Hepatocyte (in vitro differentiated cells): ENCODE data around the gene MRPL2. TPM values are rescaled to one million over a fixed set of nuclear protein-coding genes. Genes with fewer than 3 reads are reported as not detected.

ENCODE experiments used
- DNase-seq: peaks from one replicate; pipeline ENCODE4 v3.0.0-alpha.2; 2016; ENCODE audit warnings: low spot score
- H2AFZ ChIP-seq: fragments of 200-600 bp; sonication (generic); 2 replicates; pipeline ENCODE4 v1.6.0; 2016; ENCODE audit warnings: antibody characterized with exemption, mild to moderate bottlenecking
- H3K27ac ChIP-seq: fragments of 200-600 bp; sonication (generic); 2 replicates; pipeline ENCODE4 v1.5.1; 2016; ENCODE audit warnings: mild to moderate bottlenecking
- H3K27me3 ChIP-seq: fragments of 200-600 bp; sonication (generic); 2 replicates; pipeline ENCODE4 v1.6.1; 2016
- H3K36me3 ChIP-seq: fragments of 200-600 bp; sonication (generic); replicated peaks from 2 replicates; pipeline ENCODE4 v1.5.1; 2016; ENCODE audit warnings: low read depth; ENCODE audit not compliant: insufficient read depth
- H3K4me1 ChIP-seq: fragments of 200-600 bp; sonication (generic); 2 replicates; pipeline ENCODE4 v1.5.1; 2016; ENCODE audit warnings: mild to moderate bottlenecking, moderate library complexity; ENCODE audit not compliant: insufficient read depth
- H3K4me2 ChIP-seq: fragments of 200-600 bp; sonication (generic); 2 replicates; pipeline ENCODE4 v1.6.0; 2016
- H3K4me3 ChIP-seq: fragments of 200-600 bp; sonication (generic); 2 replicates; pipeline ENCODE4 v1.5.1; 2016; ENCODE audit warnings: mild to moderate bottlenecking
- H3K79me2 ChIP-seq: fragments of 200-600 bp; sonication (generic); 2 replicates; pipeline ENCODE4 v1.6.0; 2017; ENCODE audit warnings: mild to moderate bottlenecking
- H3K9me2 ChIP-seq: fragments of 200-600 bp; sonication (generic); replicated peaks from 2 replicates; pipeline ENCODE4 v1.6.0; 2017; ENCODE audit warnings: mild to moderate bottlenecking; ENCODE audit not compliant: insufficient read depth
- H3K9me3 ChIP-seq: fragments of 200-600 bp; sonication (generic); 2 replicates; pipeline ENCODE4 v1.5.1; 2016; ENCODE audit warnings: low read depth, mild to moderate bottlenecking
- H4K20me1 ChIP-seq: fragments of 200-600 bp; sonication (generic); 2 replicates; pipeline ENCODE4 v1.6.0; 2016; ENCODE audit warnings: mild to moderate bottlenecking; ENCODE audit not compliant: insufficient read depth, poor library complexity, severe bottlenecking
- CTCF ChIP-seq: fragments of 200-600 bp; sonication (generic); IDR thresholded peaks from 2 replicates; pipeline ENCODE4 v1.5.1; 2016; ENCODE audit warnings: antibody characterized with exemption, mild to moderate bottlenecking; ENCODE audit not compliant: poor library complexity
- EZH2 ChIP-seq: fragments of 200-600 bp; sonication (generic); IDR thresholded peaks from 2 replicates; pipeline ENCODE4 v1.6.1; 2016; ENCODE audit warnings: antibody characterized with exemption, mild to moderate bottlenecking, borderline replicate concordance
- EZH2phosphoT487 ChIP-seq: fragments of 200-600 bp; sonication (generic); IDR thresholded peaks from one replicate; pipeline ENCODE4 v1.6.1; 2018; ENCODE audit warnings: antibody characterized with exemption, mild to moderate bottlenecking, low read depth, moderate library complexity; ENCODE audit not compliant: unreplicated experiment, severe bottlenecking
- WGBS: methylation state at CpG from one replicate; pipeline ENCODE4 v1.1.6; 2016; ENCODE audit warnings: low lambda C conversion rate; ENCODE audit errors: missing lambda C conversion rate; 5-methylcytosine and 5-hydroxymethylcytosine counted together
- polyA plus RNA-seq: library from polyadenylated mRNA; unstranded; fragments of >200 nt; fragmentation: Nextera tagmentation; extraction: Ambion mirVana; gene quantifications from 2 replicates; pipeline ENCODE4 v1.2.1, GENCODE V29; 2016
- total RNA-seq: library from RNA; depleted of rRNA; stranded (reverse); fragments of >200 nt; gene quantifications from 2 replicates; pipeline ENCODE4 v1.2.3, GENCODE V29; 2014

MRPL2 gene
- total and polyA plus RNA-seq, 2 experiments from 2014 or later: 24.7 to 68.4 TPM

- Histone ChIP-seq H2AFZ (no peak overlapping the region), H3K79me2 (peaks cover 57% of the 10 kb centered on the region), H3K27me3 (no peaks in the 10 kb centered on the region), H3K4me3 (no peak overlapping the region), H3K4me2 (no peak overlapping the region), H3K36me3 (no peaks in the 10 kb centered on the region), H3K9me3 (no peaks in the 10 kb centered on the region), H3K9me2 (no peaks in the 10 kb centered on the region), H4K20me1 (peaks cover 3% of the 10 kb centered on the region), H3K4me1 (peaks cover 15% of the 10 kb centered on the region), H3K27ac (no peak overlapping the region)
- no peak for TF ChIP-seq EZH2phosphoT487
- no peak for TF ChIP-seq CTCF
- no peak for TF ChIP-seq EZH2
- 93% methylated on average over 12 of the region's 12 CpGs for WGBS
- no peak for DNase-seq
Observed at GRCh38 chr6:43016943-43017334, 42.3 kb downstream of the MRPL2 start.

GRCh38 chr6:43016176-43016942 is 42.9 kb downstream of the MRPL2 start:
- Histone ChIP-seq H3K4me1 (peaks cover 15% of the 10 kb centered on the region), H3K27ac (no peak overlapping the region), H3K9me2 (no peaks in the 10 kb centered on the region), H3K4me2 (peak overlapping the region; percentile 33), H3K36me3 (no peaks in the 10 kb centered on the region), H3K4me3 (no peak overlapping the region), H3K27me3 (no peaks in the 10 kb centered on the region), H2AFZ (no peak overlapping the region), H3K79me2 (peaks cover 54% of the 10 kb centered on the region), H4K20me1 (peaks cover 3% of the 10 kb centered on the region), H3K9me3 (no peaks in the 10 kb centered on the region)
- 96% methylated on average over 7 of the region's 7 CpGs for WGBS
- TF ChIP-seq EZH2 (no peak), CTCF (no peak), EZH2phosphoT487 (no peak)
- DNase-seq: no peak

- no peaks in the 10 kb centered on the region for H3K9me2 ChIP-seq
- peaks cover 8% of the 10 kb centered on the region for H3K4me1 ChIP-seq
- DNase-seq: peak; percentile 38
- H3K4me3 ChIP-seq: peak overlapping the region; percentile 44
- peak overlapping the region; percentile 77 for H3K4me2 ChIP-seq
- no peaks in the 10 kb centered on the region for H3K36me3 ChIP-seq
- TF ChIP-seq EZH2 (no peak), CTCF (no peak), EZH2phosphoT487 (no peak)
- H4K20me1 ChIP-seq: peaks cover 3% of the 10 kb centered on the region
- peaks cover 54% of the 10 kb centered on the region for H3K79me2 ChIP-seq
- H3K9me3 ChIP-seq: no peaks in the 10 kb centered on the region
- H2AFZ ChIP-seq: peak overlapping the region; percentile 13
- 7% methylated on average over 7 of the region's 7 CpGs for WGBS
- no peaks in the 10 kb centered on the region for H3K27me3 ChIP-seq
- H3K27ac ChIP-seq: peak overlapping the region; percentile 59
Observed at GRCh38 chr6:43014434-43014909, 44.8 kb downstream of the MRPL2 start.
